ENCODE data around the gene TEKT5.

- TF ChIP-seq CTCF (IDR thresholded peaks at IDR 0.05) (no peak), POLR2A (IDR thresholded peaks at IDR 0.05) (no peak)
Observed at GRCh38 chr16:10624527-10624926, 70.2 kb downstream of the TEKT5 start.

All from heart left ventricle (tissue), 13 donors.